H1 (cell line): ENCODE results near the gene CYP46A1. TPM values are rescaled to one million over a fixed set of nuclear protein-coding genes. Genes with fewer than 3 reads are reported as not detected.

ENCODE experiments used
- CTCF ChIA-PET: fragments of 300-600 bp; sonication (Branson Sonifier 250); formaldehyde crosslinking; loops from one replicate; lab custom pipeline; 2021; ENCODE audit not compliant: partially characterized antibody; lab: Charles Lee
- POLR2A ChIA-PET: fragments of 300-600 bp; sonication (Branson Sonifier 250); formaldehyde crosslinking; loops from one replicate; lab custom pipeline; 2021; ENCODE audit warnings: inconsistent platforms; ENCODE audit not compliant: partially characterized antibody; lab: Charles Lee
- DNase-seq, 2 experiments: peaks; one replicate each; pipeline versions ENCODE4 v3.0.0 to v3.0.0-alpha.2; 2010 to 2022; ENCODE audit warnings: low spot score in 2 of 2, low read depth in 1 of 2, mixed read lengths in 1 of 2
- FAIRE-seq: peaks from 2 replicates; lab custom pipeline; 2011; peaks lifted over from hg19 to GRCh38; lab: Jason Lieb, UNC
- H2AFZ ChIP-seq: 2 replicates; pipeline ENCODE4 v1.8.1; 2012; ENCODE audit warnings: low read length, inconsistent platforms
- H2AK5ac ChIP-seq: 2 replicates; pipeline ENCODE4 v1.6.1; 2013; ENCODE audit warnings: low read depth, low read length
- H2BK120ac ChIP-seq: replicated peaks from 2 replicates; pipeline ENCODE3; 2013; ENCODE audit warnings: low read depth, low read length, inconsistent platforms
- H2BK12ac ChIP-seq: 2 replicates; pipeline ENCODE4 v1.6.1; 2013; ENCODE audit warnings: low read depth, low read length
- H2BK15ac ChIP-seq: 2 replicates; pipeline ENCODE4 v1.6.1; 2013; ENCODE audit warnings: low read length
- H2BK20ac ChIP-seq: 2 replicates; pipeline ENCODE4 v1.6.1; 2013; ENCODE audit warnings: low read length
- H2BK5ac ChIP-seq: 2 replicates; pipeline ENCODE4 v1.6.1; 2013; ENCODE audit warnings: low read depth, low read length
- H3K14ac ChIP-seq: 2 replicates; pipeline ENCODE4 v1.6.1; 2013; ENCODE audit warnings: inconsistent platforms; ENCODE audit not compliant: insufficient read length
- H3K18ac ChIP-seq: 2 replicates; pipeline ENCODE4 v1.6.1; 2013; ENCODE audit warnings: low read length; ENCODE audit errors: extremely low read depth
- H3K23ac ChIP-seq: 2 replicates; pipeline ENCODE4 v1.6.1; 2013; ENCODE audit warnings: inconsistent platforms; ENCODE audit not compliant: insufficient read length
- H3K23me2 ChIP-seq: 2 replicates; pipeline ENCODE4 v1.6.1; 2013; ENCODE audit warnings: low read depth, low read length
- H3K27ac ChIP-seq: 2 replicates; pipeline ENCODE4 v1.6.1; 2011; ENCODE audit warnings: low read depth, low read length, inconsistent platforms
- H3K27me3 ChIP-seq, 4 experiments: replicated peaks in 1 of 4; 1 replicate in 1 of 4; 2 replicates in 3 of 4; pipeline versions ENCODE4 v1.6.1 to v1.8.1; 2011 to 2013; ENCODE audit warnings: low read length in 3 of 4, mild to moderate bottlenecking in 3 of 4, inconsistent platforms in 2 of 4, mixed read lengths in 2 of 4, moderate library complexity in 1 of 4; ENCODE audit not compliant: control insufficient read depth in 3 of 4, insufficient read depth in 3 of 4; ENCODE audit errors: extremely low read depth in 1 of 4
- H3K36me3 ChIP-seq, 4 experiments: 2 replicates each; pipeline versions ENCODE4 v1.6.1 to v1.8.1; 2011 to 2013; ENCODE audit warnings: mild to moderate bottlenecking in 4 of 4, low read length in 3 of 4, moderate library complexity in 2 of 4, control low read depth in 1 of 4, inconsistent platforms in 1 of 4; ENCODE audit not compliant: insufficient read depth in 4 of 4, control insufficient read depth in 2 of 4
- H3K4ac ChIP-seq: replicated peaks from 2 replicates; pipeline ENCODE3; 2013; ENCODE audit warnings: low read length, low read depth, mixed read lengths, inconsistent platforms; ENCODE audit not compliant: insufficient read length
- H3K4me1 ChIP-seq, 4 experiments: replicated peaks in 1 of 4; 1 replicate in 1 of 4; 2 replicates in 3 of 4; pipeline versions ENCODE4 v1.6.1 to v1.8.1; 2011 to 2013; ENCODE audit warnings: low read length in 3 of 4, inconsistent platforms in 2 of 4, mixed read lengths in 1 of 4; ENCODE audit not compliant: insufficient read depth in 4 of 4, control insufficient read depth in 3 of 4
- H3K4me2 ChIP-seq, 2 experiments: 2 replicates each; pipeline versions ENCODE4 v1.6.1 to v1.8.1; 2011 to 2013; ENCODE audit warnings: low read depth in 2 of 2, low read length in 2 of 2, control low read depth in 1 of 2, inconsistent platforms in 1 of 2, mild to moderate bottlenecking in 1 of 2; ENCODE audit not compliant: insufficient read depth in 1 of 2
- H3K4me3 ChIP-seq, 4 experiments: fragments of 200-600, 300-600 bp in 1 of 4; sonication (generic), shearing (Covaris generic), sonication (Bioruptor Twin) in 1 of 4; 2 replicates each; pipeline versions ENCODE4 v1.5.1 to v1.8.1; 2011 to 2016; ENCODE audit warnings: low read length in 4 of 4, low read depth in 3 of 4, control low read depth in 2 of 4, inconsistent platforms in 2 of 4, mild to moderate bottlenecking in 2 of 4, mixed read lengths in 1 of 4, moderate library complexity in 1 of 4; ENCODE audit not compliant: insufficient read depth in 2 of 4; ENCODE audit errors: extremely low read depth in 1 of 4
- H3K56ac ChIP-seq: replicated peaks from 2 replicates; pipeline ENCODE3; 2013; ENCODE audit warnings: low read depth, mild to moderate bottlenecking, mixed read lengths, low read length, inconsistent platforms; ENCODE audit not compliant: insufficient read length
- H3K79me1 ChIP-seq: 2 replicates; pipeline ENCODE4 v1.6.1; 2013; ENCODE audit warnings: low read depth, low read length, control low read depth
- H3K79me2 ChIP-seq, 2 experiments: 2 replicates each; pipeline versions ENCODE4 v1.6.1 to v1.8.1; 2012 to 2013; ENCODE audit warnings: low read length in 2 of 2, mild to moderate bottlenecking in 2 of 2, inconsistent platforms in 1 of 2; ENCODE audit not compliant: insufficient read depth in 2 of 2, control insufficient read depth in 1 of 2
- H3K9ac ChIP-seq, 4 experiments: replicated peaks in 1 of 4; 1 replicate in 1 of 4; 2 replicates in 3 of 4; pipeline versions ENCODE4 v1.6.1 to v1.8.1; 2011 to 2013; ENCODE audit warnings: low read depth in 3 of 4, low read length in 3 of 4, control low read depth in 2 of 4, mild to moderate bottlenecking in 2 of 4, moderate library complexity in 2 of 4, inconsistent platforms in 1 of 4; ENCODE audit errors: extremely low read depth in 1 of 4
- H3K9me3 ChIP-seq, 2 experiments: 2 replicates each; pipeline versions ENCODE4 v1.6.1 to v1.8.1; 2012 to 2013; ENCODE audit warnings: mild to moderate bottlenecking in 2 of 2, moderate library complexity in 2 of 2, control low read depth in 1 of 2, inconsistent platforms in 1 of 2, low read depth in 1 of 2, low read length in 1 of 2, mixed read lengths in 1 of 2; ENCODE audit not compliant: insufficient read depth in 2 of 2
- H4K20me1 ChIP-seq, 2 experiments: replicated peaks in 1 of 2; 2 replicates each; pipeline versions ENCODE3 to v1.8.1; 2011 to 2013; ENCODE audit warnings: inconsistent platforms in 2 of 2, low read length in 2 of 2, mild to moderate bottlenecking in 1 of 2; ENCODE audit not compliant: insufficient read depth in 2 of 2, control insufficient read depth in 1 of 2
- H4K5ac ChIP-seq: 2 replicates; pipeline ENCODE4 v1.6.1; 2013; ENCODE audit warnings: low read length, low read depth, mixed read lengths, inconsistent platforms; ENCODE audit not compliant: insufficient read length
- H4K8ac ChIP-seq: 2 replicates; pipeline ENCODE4 v1.8.0; 2013; ENCODE audit warnings: mild to moderate bottlenecking, moderate library complexity, low read length, inconsistent platforms; ENCODE audit not compliant: insufficient read depth; ENCODE audit errors: extremely low read depth
- H4K91ac ChIP-seq: replicated peaks from 2 replicates; pipeline ENCODE3; 2013; ENCODE audit warnings: low read length, mixed read lengths, inconsistent platforms; ENCODE audit not compliant: insufficient read length
- BCL11A ChIP-seq, 2 experiments: IDR thresholded peaks; one replicate each; pipeline ENCODE4 v1.6.1; 2011; ENCODE audit warnings: low read depth in 2 of 2, low read length in 2 of 2, mild to moderate bottlenecking in 2 of 2
- CHD2 ChIP-seq: IDR thresholded peaks from 2 replicates; pipeline ENCODE4 v1.6.1; 2012; ENCODE audit warnings: low read length, improper control_type of control experiment
- CREB1 ChIP-seq: IDR thresholded peaks from 2 replicates; pipeline ENCODE4 v1.6.1; 2012; ENCODE audit warnings: inconsistent platforms
- E2F6 ChIP-seq: IDR thresholded peaks from 2 replicates; pipeline ENCODE4 v1.6.1; 2012; ENCODE audit warnings: inconsistent platforms
- FOSL1 ChIP-seq: IDR thresholded peaks from 2 replicates; pipeline ENCODE4 v1.6.1; 2011; ENCODE audit warnings: mild to moderate bottlenecking, low read depth, low read length, moderate library complexity; ENCODE audit not compliant: insufficient read depth
- PHF8 ChIP-seq: fragments of 200-600 bp; sonication (generic); conservative IDR thresholded peaks from 2 replicates; pipeline ENCODE4 v1.7.1; 2012; ENCODE audit warnings: low read depth, mild to moderate bottlenecking, inconsistent platforms, low read length, moderate library complexity
- POLR2A ChIP-seq, 2 experiments: IDR thresholded peaks; 1 replicate in 1 of 2; 2 replicates in 1 of 2; pipeline ENCODE4 v1.6.1; 2011; ENCODE audit warnings: low read depth in 2 of 2, low read length in 2 of 2, mild to moderate bottlenecking in 2 of 2; ENCODE audit errors: control extremely low read depth in 1 of 2
- RXRA ChIP-seq: IDR thresholded peaks from 2 replicates; pipeline ENCODE4 v1.6.1; 2011; ENCODE audit warnings: low read depth, mild to moderate bottlenecking, low read length, moderate library complexity; ENCODE audit not compliant: insufficient read depth
- TAF7 ChIP-seq: optimal IDR thresholded peaks from 2 replicates; pipeline ENCODE3; 2011; ENCODE audit warnings: low read depth, mild to moderate bottlenecking, inconsistent platforms, low read length, moderate library complexity, borderline replicate concordance
- TEAD4 ChIP-seq: IDR thresholded peaks from 2 replicates; pipeline ENCODE4 v1.6.1; 2012; ENCODE audit warnings: low read depth, low read length, inconsistent platforms, mixed read lengths
- ZNF274 ChIP-seq: IDR thresholded peaks from 2 replicates; pipeline ENCODE4 v1.7.0; 2012; ENCODE audit warnings: low read length, borderline replicate concordance; ENCODE audit errors: extremely low read depth
- WGBS, 2 experiments: shearing (Covaris generic) in 1 of 2; methylation state at CpG; one replicate each; pipeline versions ENCODE4 v1.1.6 to v1.1.7; 2013 to 2015; ENCODE audit warnings: low lambda C conversion rate in 2 of 2, mixed read lengths in 2 of 2, inconsistent platforms in 1 of 2, low coverage in 1 of 2, missing lambda C conversion rate in 1 of 2; ENCODE audit not compliant: insufficient replicate concordance in 2 of 2, insufficient coverage in 1 of 2, insufficient read length in 1 of 2; ENCODE audit errors: extremely low coverage in 1 of 2, missing lambda C conversion rate in 1 of 2; 5-methylcytosine and 5-hydroxymethylcytosine counted together
- polyA plus RNA-seq, 7 experiments: library from polyadenylated mRNA; depleted of rRNA in 3 of 7; stranded (reverse) in 5 of 7; unstranded in 2 of 7; fragments of >200 nt in 5 of 7; fragments of 200-250 nt in 2 of 7; gene quantifications; 1 replicate in 5 of 7; 2 replicates in 1 of 7; 4 replicates in 1 of 7; pipeline versions ENCODE4 v1.2.1 to v1.2.3, GENCODE V29; 2011 to 2013; ENCODE audit warnings: missing spikeins in 2 of 7, mixed read lengths in 2 of 7
- total RNA-seq: library from RNA; stranded (reverse); fragmentation: NEBNext Ultra II Directional; extraction: Animal tissue kit (Norgen Biotek cat#: 25700); gene quantifications from 2 replicates; pipeline ENCODE4 v1.2.1, GENCODE V29; 2021
- TF ChIP-seq, protein P1 (sequence below): IDR thresholded peaks from 2 replicates; pipeline ENCODE4 v1.6.1; 2011; ENCODE audit warnings: low read depth, mild to moderate bottlenecking, low read length; ENCODE audit not compliant: insufficient read depth

Gene CYP46A1
- total and polyA plus RNA-seq, 2 of the 8 experiments (the other 6 are each of a cell fraction or from before 2014, with no cell fraction given): 0.41 to 1.3 TPM

GRCh38 chr14:99637624-99638023 is 46.5 kb upstream of the CYP46A1 start:
- WGBS, 2 experiments: 86% methylated on average over 7 of the region's 7 CpGs; no CpG with 5 or more reads in 1 of the 2 experiments
- no peak for DNase-seq
- Histone ChIP-seq H3K27ac (no peak overlapping the region), H3K36me3 (no peaks in the 10 kb centered on the region), H3K4me2 (no peak overlapping the region), H4K91ac (no peak overlapping the region), H2AK5ac (no peak overlapping the region), H2BK5ac (no peak overlapping the region), H2BK15ac (no peak overlapping the region), H3K56ac (no peak overlapping the region), H3K9me3 (no peaks in the 10 kb centered on the region), H3K4me1 (no peaks in the 10 kb centered on the region), H3K4ac (no peak overlapping the region), H2BK120ac (no peak overlapping the region), H3K9ac (no peak overlapping the region), H4K20me1 (no peaks in the 10 kb centered on the region), H2BK12ac (no peak overlapping the region), H3K27me3 (no peaks in the 10 kb centered on the region; a peak in 1 of 7 replicates), H3K14ac (no peak overlapping the region), H2AFZ (no peak overlapping the region), H3K23me2 (no peaks in the 10 kb centered on the region), H3K79me2 (no peaks in the 10 kb centered on the region), H4K8ac (no peak overlapping the region), H3K79me1 (no peaks in the 10 kb centered on the region), H3K4me3 (no peak overlapping the region), H3K18ac (no peak overlapping the region), H2BK20ac (no peak overlapping the region), H3K23ac (no peak overlapping the region), H4K5ac (no peak overlapping the region)
- no peak for FAIRE-seq
- ChIA-PET CTCF (interaction anchor here (0.6 to 1.3 kb wide), 2 partner anchors 9 to 19 kb away, joined by 3 read pairs; no protein-coding TSS in a partner anchor), POLR2A (interaction anchor here (0.6 kb wide), 1 partner anchor 14 kb away, joined by 3 read pairs; no protein-coding TSS in a partner anchor)
- TF ChIP-seq CREB1: no peak
- no peak for TF ChIP-seq CHD2
- no peak for TF ChIP-seq PHF8
- TF ChIP-seq ZNF274: no peak
- TF ChIP-seq POLR2A (IDR thresholded peaks at IDR 0.05; ENCODE audit: control extremely low read depth in 1 of 2, low read depth in 2 of 2, low read length in 2 of 2): no peak
- no peak for TF ChIP-seq BCL11A (IDR thresholded peaks at IDR 0.05; ENCODE audit: low read depth in 2 of 2, low read length in 2 of 2)
- TF ChIP-seq TEAD4: no peak
- TF ChIP-seq E2F6: no peak
- TF ChIP-seq TAF7: no peak
- TF ChIP-seq RXRA: no peak
- TF ChIP-seq, protein P1, sequence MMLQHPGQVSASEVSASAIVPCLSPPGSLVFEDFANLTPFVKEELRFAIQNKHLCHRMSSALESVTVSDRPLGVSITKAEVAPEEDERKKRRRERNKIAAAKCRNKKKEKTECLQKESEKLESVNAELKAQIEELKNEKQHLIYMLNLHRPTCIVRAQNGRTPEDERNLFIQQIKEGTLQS: no peak
- no peak for TF ChIP-seq FOSL1
